Activated T-cell treated with anti-CD3 and anti-CD28 coated beads for 48 hours (primary cell): ENCODE results near the gene CSH1.
A peak's percentile ranks its signal among the peaks of the same experiment; 100 is the strongest.
"Not testable (repeated sequence)": the region's sequence is repeated elsewhere in the genome, so short reads cannot be mapped to it uniquely, and the experiment has no call there.

Source experiments
- DNase-seq: peaks from one replicate; pipeline ENCODE4 v3.0.0-alpha.2; 2020; ENCODE audit warnings: low read depth

The CSH1 gene

GRCh38 chr17:63896524-63897354 lies at the start of gene CSH1:
TSS of gene CSH1 (minus strand) at chr17:63896574. CDS start at chr17:63896511, 63 bp downstream.
- not testable (repeated sequence) for DNase-seq

- no peak for DNase-seq
Measured at GRCh38 chr17:63945784-63946439, 49.5 kb upstream of the CSH1 start.

GRCh38 chr17:63944736-63945499 lies 48.5 kb upstream of the CSH1 start:
- DNase-seq, result no peak

- no peak for DNase-seq
Measured at GRCh38 chr17:63943745-63944144, 47.4 kb upstream of the CSH1 start.

- no peak for DNase-seq
Measured at GRCh38 chr17:63942309-63942985, 46.1 kb upstream of the CSH1 start.

- no peak for DNase-seq
Measured at GRCh38 chr17:63941751-63942150, 45.4 kb upstream of the CSH1 start.

- DNase-seq, result no peak
Measured at GRCh38 chr17:63941162-63941561, 44.8 kb upstream of the CSH1 start.

GRCh38 chr17:63940584-63940983 lies 44.2 kb upstream of the CSH1 start:
- DNase-seq, result no peak

- DNase-seq, result no peak
Measured at GRCh38 chr17:63939884-63940283, 43.5 kb upstream of the CSH1 start.

GRCh38 chr17:63939401-63939800 lies 43.0 kb upstream of the CSH1 start:
- no peak for DNase-seq

GRCh38 chr17:63937920-63938319 lies 41.5 kb upstream of the CSH1 start:
- no peak for DNase-seq

GRCh38 chr17:63937319-63937718 lies 40.9 kb upstream of the CSH1 start:
- no peak for DNase-seq

- DNase-seq, result no peak
Measured at GRCh38 chr17:63934183-63935112, 38.1 kb upstream of the CSH1 start.

GRCh38 chr17:63933598-63933997 lies 37.2 kb upstream of the CSH1 start:
- no peak for DNase-seq

GRCh38 chr17:63932721-63933120 lies 36.3 kb upstream of the CSH1 start:
- no peak for DNase-seq

- peak; percentile 34 for DNase-seq
Measured at GRCh38 chr17:63931981-63932561, 35.7 kb upstream of the CSH1 start, which contains the start of gene CD79B. TSS of gene CD79B (minus strand) at chr17:63932331. CDS start at chr17:63932261, 70 bp downstream.

GRCh38 chr17:63930951-63931575 lies 34.7 kb upstream of the CSH1 start:
- DNase-seq, result peak; percentile 50

- no peak for DNase-seq
Measured at GRCh38 chr17:63929860-63930766, 33.7 kb upstream of the CSH1 start.
